ENCODE results near the gene HIPK2. TPM values are rescaled to one million over a fixed set of nuclear protein-coding genes. Genes with fewer than 3 reads are reported as not detected.

The HIPK2 gene
- total and polyA plus RNA-seq, 2 donors (not counting 3 experiments of a cell fraction or from before 2014, with no cell fraction given) = 9.0 to 43.8 TPM

DNA sequence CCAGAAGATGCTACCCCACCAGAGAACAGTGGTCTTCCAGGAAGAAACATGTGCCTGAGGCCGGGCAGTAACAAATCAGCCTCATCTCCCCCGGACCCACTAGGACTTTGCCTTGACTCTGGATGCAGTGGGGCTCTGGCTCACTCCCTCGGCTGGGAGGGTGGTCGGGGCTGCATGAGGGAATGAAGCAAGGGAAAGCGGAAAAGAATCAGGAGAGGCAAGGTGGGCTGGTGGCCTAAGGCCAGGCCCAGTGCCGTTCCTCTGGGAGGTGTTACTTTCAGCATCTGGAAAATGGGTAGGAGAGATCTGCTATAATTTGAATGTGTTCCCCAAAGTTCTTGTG is 202.5 kb downstream of the HIPK2 start:
- intact Hi-C loops (cut with micrococcal nuclease) = no loop called here
- H3K36me3 ChIP-seq (ENCODE audit: control insufficient read depth in 2 of 2, extremely low read depth in 1 of 2, insufficient read depth in 2 of 2, low read length in 2 of 2) = peaks cover 0 to 6% of the 10 kb centered on the region in 2 experiments
- CTCF ChIA-PET = interaction anchor here (1.8 kb wide), 1 partner anchor 27 kb away, joined by 4 read pairs; no protein-coding TSS in a partner anchor

More for the DNA sequence above, 202.5 kb downstream of the HIPK2 start:
- Histone ChIP-seq H3K27ac (ENCODE audit: insufficient read depth, low read depth, low read length) (no peak overlapping the region), H3K9me3 (replicated peaks; ENCODE audit: control insufficient read depth, insufficient read depth, low read length) (no peaks in the 10 kb centered on the region), H3K4me3 (replicated peaks in 1 of 3; ENCODE audit: insufficient read depth in 1 of 3, low read depth in 1 of 3, low read length in 3 of 3) (no peak overlapping the region), H3K79me2 (ENCODE audit: control insufficient read depth, insufficient read depth, low read length) (no peaks in the 10 kb centered on the region), H3K4me1 (ENCODE audit: control insufficient read depth, extremely low read depth, insufficient read depth, low read length) (no peaks in the 10 kb centered on the region), H4K20me1 (replicated peaks; ENCODE audit: control insufficient read depth, extremely low read depth, insufficient read depth, low read length) (no peaks in the 10 kb centered on the region), H3K9ac (replicated peaks; ENCODE audit: extremely low read depth, insufficient read depth, low read length) (no peak overlapping the region), H3K4me2 (ENCODE audit: insufficient read depth, low read length) (no peak overlapping the region), H2AFZ (ENCODE audit: low read depth, low read length) (no peak overlapping the region), H3K27me3 (ENCODE audit: control insufficient read depth in 2 of 2, insufficient read depth in 2 of 2, low read length in 2 of 2) (no peaks in the 10 kb centered on the region), H3K9me1 (replicated peaks; ENCODE audit: control insufficient read depth, extremely low read depth, insufficient read depth, low read length) (no peaks in the 10 kb centered on the region)
- no peak for DNase-seq (ENCODE audit: low read depth, low spot score)
- dilution Hi-C loops (cut with MboI; ENCODE audit: extremely low pct_ligation_motif_present, low sequenced_read_pairs) = no loop called here
- FAIRE-seq = no peak
- POLR2A ChIA-PET = no interaction called here
- TF ChIP-seq JUN (IDR thresholded peaks at IDR 0.05; ENCODE audit: borderline replicate concordance, insufficient read depth, insufficient read length, low read depth) (no peak), MYC (IDR thresholded peaks at IDR 0.05; ENCODE audit: low read depth, low read length) (no peak), EZH2 (IDR thresholded peaks at IDR 0.05; ENCODE audit: borderline replicate concordance, low read depth, low read length, severe bottlenecking) (no peak), POLR2A (IDR thresholded peaks at IDR 0.05; ENCODE audit: low read depth, low read length) (no peak), FOS (IDR thresholded peaks at IDR 0.05; ENCODE audit: borderline replicate concordance, insufficient read depth, low read length) (no peak), GATA2 (IDR thresholded peaks at IDR 0.05; ENCODE audit: insufficient read depth, insufficient read length, low read depth, low read length) (no peak), POLR2AphosphoS5 (IDR thresholded peaks at IDR 0.05; ENCODE audit: insufficient read depth, low read depth, low read length) (no peak)
- TF ChIP-seq, protein P1, sequence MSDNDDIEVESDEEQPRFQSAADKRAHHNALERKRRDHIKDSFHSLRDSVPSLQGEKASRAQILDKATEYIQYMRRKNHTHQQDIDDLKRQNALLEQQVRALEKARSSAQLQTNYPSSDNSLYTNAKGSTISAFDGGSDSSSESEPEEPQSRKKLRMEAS (IDR thresholded peaks at IDR 0.05; ENCODE audit: insufficient read depth, insufficient read length) = no peak
- TF ChIP-seq, protein P2, sequence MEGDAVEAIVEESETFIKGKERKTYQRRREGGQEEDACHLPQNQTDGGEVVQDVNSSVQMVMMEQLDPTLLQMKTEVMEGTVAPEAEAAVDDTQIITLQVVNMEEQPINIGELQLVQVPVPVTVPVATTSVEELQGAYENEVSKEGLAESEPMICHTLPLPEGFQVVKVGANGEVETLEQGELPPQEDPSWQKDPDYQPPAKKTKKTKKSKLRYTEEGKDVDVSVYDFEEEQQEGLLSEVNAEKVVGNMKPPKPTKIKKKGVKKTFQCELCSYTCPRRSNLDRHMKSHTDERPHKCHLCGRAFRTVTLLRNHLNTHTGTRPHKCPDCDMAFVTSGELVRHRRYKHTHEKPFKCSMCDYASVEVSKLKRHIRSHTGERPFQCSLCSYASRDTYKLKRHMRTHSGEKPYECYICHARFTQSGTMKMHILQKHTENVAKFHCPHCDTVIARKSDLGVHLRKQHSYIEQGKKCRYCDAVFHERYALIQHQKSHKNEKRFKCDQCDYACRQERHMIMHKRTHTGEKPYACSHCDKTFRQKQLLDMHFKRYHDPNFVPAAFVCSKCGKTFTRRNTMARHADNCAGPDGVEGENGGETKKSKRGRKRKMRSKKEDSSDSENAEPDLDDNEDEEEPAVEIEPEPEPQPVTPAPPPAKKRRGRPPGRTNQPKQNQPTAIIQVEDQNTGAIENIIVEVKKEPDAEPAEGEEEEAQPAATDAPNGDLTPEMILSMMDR (IDR thresholded peaks at IDR 0.05; ENCODE audit: extremely low read depth in 1 of 2, insufficient read depth in 1 of 2, low read depth in 1 of 2, low read length in 2 of 2) = no peak
- no TSS peak for BruUV-seq (replicated peaks)

Measured in endothelial cell of umbilical vein (primary cell).